GM10266 (cell line): ENCODE data around the gene LDHAL6B.

Source experiments
- DNase-seq: peaks from one replicate; pipeline ENCODE4 v3.0.0; 2012; ENCODE audit errors: extremely low spot score
- TF ChIP-seq, protein P1 (sequence below): IDR thresholded peaks from 2 replicates; pipeline ENCODE4 v1.5.1; 2012; ENCODE audit warnings: mild to moderate bottlenecking, low read depth; ENCODE audit not compliant: control insufficient read depth, insufficient read depth; ENCODE audit errors: missing control alignments

LDHAL6B gene

DNA sequence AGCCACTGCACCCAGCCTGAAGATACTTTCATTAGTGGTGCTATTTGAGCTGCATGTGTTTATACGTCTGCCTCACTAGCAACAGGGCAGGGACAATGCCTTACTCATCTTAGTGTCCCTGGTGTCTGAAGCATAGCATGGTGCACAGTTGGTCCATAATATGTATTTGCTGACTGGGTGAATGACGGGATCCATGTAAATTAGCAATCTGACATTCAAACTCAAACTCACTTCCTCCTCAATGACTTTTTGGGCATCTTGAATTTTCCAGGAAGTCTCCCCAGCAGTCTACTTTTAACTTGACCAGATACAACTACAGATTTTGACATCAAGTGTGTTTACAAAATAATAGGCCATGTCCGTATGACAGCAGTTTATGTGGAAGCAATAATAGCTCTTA lies 3.0 kb upstream of the LDHAL6B start:
- no peak for DNase-seq
- TF ChIP-seq, protein P1, sequence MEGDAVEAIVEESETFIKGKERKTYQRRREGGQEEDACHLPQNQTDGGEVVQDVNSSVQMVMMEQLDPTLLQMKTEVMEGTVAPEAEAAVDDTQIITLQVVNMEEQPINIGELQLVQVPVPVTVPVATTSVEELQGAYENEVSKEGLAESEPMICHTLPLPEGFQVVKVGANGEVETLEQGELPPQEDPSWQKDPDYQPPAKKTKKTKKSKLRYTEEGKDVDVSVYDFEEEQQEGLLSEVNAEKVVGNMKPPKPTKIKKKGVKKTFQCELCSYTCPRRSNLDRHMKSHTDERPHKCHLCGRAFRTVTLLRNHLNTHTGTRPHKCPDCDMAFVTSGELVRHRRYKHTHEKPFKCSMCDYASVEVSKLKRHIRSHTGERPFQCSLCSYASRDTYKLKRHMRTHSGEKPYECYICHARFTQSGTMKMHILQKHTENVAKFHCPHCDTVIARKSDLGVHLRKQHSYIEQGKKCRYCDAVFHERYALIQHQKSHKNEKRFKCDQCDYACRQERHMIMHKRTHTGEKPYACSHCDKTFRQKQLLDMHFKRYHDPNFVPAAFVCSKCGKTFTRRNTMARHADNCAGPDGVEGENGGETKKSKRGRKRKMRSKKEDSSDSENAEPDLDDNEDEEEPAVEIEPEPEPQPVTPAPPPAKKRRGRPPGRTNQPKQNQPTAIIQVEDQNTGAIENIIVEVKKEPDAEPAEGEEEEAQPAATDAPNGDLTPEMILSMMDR = no peak

DNA sequence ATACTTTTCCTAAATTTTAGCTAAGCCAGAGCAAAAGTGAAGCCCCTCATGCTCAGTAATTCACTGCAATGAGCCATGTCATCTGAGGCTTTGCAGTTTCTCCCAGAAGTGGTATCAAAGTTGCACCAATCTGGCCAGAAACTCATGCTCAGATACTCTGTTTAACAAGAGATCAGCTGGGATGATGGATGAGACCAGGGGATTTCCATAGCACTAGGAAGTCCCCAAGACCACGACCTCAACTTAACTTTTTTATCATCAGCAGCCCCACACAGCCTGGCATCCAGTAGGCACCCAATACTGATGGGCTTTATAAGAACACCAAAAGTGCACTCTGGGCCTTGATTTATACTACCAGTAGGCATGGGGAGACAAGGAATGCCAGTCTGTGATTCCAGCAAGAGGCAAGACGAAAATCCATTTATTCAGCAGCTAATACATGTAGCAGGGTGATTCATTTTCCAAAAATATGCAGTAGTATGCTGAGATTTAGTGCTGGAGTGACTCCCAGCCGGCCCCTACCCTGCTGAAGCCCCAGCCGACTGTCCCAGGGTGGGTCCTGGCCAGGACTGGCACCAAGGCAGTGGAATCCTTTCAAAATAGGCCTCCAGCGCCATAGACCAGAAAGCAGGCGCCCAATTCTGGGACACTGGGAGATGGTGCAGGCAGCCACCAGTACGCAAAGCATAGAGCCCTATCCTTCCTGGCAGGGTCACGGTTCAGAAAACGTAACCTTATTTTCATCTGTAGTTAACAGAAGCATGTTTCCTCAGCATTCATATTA lies 612 bp upstream of the LDHAL6B start:
- TF ChIP-seq, protein P1 = no peak
- DNase-seq = peak; percentile 23

DNA sequence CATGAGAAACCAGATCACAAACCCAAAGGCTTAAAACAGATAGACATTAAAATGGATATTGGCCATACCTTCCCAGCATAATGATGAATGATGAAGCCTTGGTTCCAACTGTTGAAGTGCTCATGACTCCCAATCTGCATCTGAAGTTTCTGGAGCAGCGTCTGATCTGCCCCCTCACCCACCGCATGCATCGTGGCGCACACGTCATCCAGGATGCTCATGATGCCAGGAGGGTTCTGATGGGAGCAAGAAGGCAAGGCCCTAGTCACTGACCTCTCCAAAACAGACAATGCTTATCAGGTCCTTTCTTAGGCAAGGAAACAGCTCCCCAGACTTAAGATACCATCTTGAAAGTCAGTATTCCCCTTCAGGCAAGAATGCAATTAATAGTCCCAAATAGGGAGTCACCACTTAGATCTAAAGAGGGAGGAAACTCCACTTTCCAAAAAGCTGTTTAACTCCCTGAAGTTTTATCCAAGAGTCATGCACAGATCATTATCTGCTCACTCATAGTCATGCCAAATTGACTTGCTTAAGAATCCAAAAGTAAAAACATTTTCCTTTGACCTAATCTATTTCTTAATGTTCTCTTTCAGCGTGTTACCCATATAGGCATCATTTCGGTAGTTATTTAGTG lies 2.1 kb downstream of the LDHAL6B start:
- DNase-seq = no peak
- TF ChIP-seq, protein P1 = no peak

DNA sequence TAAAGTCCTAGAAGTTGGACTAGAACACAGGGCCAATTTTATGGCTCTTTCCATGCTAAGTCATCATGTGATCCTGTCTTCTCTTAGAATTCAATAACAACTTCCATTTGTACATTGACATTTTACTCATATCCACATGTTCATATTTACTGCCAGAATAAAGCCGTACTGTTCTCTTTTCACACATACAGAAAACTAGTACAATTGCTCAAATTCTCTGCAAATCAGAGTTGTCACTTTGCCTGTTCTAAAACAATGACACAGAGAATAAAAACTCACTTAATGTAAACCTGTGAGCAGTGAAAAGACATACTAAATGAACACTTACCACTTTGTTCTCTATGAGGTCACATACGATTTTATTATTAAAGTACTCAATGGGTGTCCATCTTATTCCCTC lies 3.5 kb downstream of the LDHAL6B start:
- no peak for DNase-seq
- TF ChIP-seq, protein P1 = no peak

DNA sequence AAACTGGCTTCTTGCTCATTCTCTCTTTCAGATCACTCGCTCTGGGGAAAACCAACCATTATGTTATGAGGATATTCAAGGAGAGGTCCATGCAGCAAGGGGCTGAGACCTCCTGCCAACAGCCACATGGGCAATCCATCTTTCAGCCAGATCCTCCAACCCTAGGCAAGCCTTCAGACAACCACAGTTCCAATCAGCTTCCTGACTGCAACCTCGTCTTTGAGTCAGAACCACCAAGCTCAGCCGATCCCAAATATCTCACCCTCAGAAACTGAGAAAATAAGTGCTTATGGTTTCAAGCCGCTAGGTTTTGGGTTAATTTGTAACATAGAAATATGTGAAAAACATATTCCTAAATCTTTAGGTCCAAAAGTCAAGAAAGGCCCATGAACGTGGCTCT lies 10.3 kb downstream of the LDHAL6B start:
- TF ChIP-seq, protein P1 = no peak
- no peak for DNase-seq

DNA sequence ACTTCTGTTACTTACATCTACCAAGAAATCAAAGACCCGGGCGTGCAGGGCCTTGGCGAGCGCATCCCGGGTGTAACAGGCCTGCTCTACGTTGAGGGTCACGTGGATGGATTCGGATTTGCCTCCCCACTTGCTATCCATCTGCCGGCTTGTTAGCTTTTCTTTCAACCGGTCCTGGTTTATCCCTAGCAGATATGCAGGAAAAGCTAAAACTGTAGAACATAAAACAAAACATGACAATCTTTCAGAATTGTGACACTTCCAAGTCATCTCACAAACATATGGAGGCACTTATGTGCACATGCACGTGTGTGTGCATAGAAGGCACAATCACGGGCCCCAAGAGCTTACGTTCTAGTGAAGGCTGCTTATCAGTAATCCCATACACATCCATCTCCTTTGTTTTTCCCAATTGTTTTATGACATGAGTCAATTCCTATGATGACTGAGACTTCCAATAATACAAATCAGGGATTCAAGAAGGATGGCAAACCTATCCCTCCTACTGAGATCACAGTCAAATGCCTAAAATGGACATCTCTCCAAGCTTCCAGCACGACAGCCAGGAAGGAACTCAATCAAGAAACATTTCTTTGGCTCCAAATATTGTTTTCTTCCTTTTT lies 11.3 kb downstream of the LDHAL6B start:
- TF ChIP-seq, protein P1 = no peak
- no peak for DNase-seq

DNA sequence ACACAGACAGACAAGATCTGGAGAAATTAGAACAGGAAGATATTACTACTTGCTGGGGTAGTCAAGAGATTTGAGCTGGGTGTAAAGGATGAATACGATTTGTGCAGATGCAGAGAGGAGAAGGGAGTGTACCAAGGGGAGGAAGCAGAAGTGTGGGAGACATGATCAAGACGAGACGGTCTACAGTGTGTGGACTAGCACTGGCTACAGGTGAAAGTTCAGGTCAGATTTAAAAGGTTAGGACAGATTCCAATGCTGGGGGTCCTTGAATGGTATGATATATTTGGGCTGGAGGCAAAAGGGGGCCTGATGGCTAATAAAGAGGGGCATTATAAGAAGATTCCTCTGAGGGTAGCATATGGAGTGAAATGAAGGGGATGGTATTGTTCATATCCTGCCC lies 12.1 kb downstream of the LDHAL6B start:
- DNase-seq = no peak
- TF ChIP-seq, protein P1 = no peak
